ENCODE data around the gene KCND2.

Gene KCND2

DNA sequence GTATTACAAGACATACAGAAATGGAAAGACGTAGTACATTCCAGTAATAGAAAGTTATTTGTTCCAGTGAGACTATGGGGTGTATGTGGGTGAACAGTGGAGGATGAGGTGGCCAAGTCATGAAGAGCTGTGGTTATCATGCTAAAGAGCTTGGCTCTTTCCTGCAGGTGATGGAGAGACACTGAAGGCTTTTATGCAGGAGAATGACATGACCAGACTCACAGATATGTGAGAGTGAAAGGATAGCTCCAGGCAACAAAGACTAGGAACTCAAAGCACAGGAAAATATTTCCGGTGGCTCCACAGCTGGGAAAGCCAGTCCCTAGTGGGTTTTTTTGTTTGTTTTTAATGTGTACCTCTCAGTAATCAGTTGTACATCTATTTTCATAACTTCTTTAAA is 451.5 kb downstream of the KCND2 start:
- no peak for DNase-seq (ENCODE audit: low read depth, low spot score)
- H3K9me3 ChIP-seq (ENCODE audit: insufficient read depth, low read length) = no peaks in the 10 kb centered on the region
- no peak overlapping the region for H3K4me3 ChIP-seq (ENCODE audit: insufficient read length, low read depth)
- no peak overlapping the region for H3K9ac ChIP-seq (ENCODE audit: insufficient read length, low read depth)
- H3K27me3 ChIP-seq (ENCODE audit: insufficient read depth, insufficient read length) = no peaks in the 10 kb centered on the region
- no peaks in the 10 kb centered on the region for H3K4me1 ChIP-seq (ENCODE audit: insufficient read depth, insufficient read length)
- H3K36me3 ChIP-seq (ENCODE audit: insufficient read depth, insufficient read length, low read length) = no peaks in the 10 kb centered on the region
- TF ChIP-seq ZNF274 (IDR thresholded peaks at IDR 0.05; ENCODE audit: low read depth, low read length) (no peak), YY1 (IDR thresholded peaks at IDR 0.05; ENCODE audit: insufficient read depth, insufficient read length) (no peak), SUZ12 (IDR thresholded peaks at IDR 0.05; ENCODE audit: extremely low read depth, insufficient read depth, insufficient read length) (no peak)

DNA sequence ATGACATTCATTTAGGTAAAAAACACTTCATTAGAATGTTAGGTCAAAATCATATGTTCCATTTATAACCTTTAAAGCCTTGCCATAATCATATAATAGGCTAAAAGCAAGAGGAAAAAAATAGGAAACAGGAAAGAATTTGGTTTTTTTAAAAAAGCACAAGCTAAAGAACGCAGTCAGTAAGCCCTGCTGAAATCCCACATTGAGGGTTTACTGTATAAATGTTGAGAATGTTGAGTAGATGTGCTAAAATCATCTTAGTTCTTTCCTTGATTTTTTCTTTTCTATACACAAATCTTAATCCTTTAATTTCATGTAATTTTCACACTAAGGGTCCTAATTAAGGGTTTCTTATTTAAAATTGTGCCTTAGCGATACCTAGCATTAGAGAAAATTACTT is 452.0 kb downstream of the KCND2 start:
- no peak overlapping the region for H3K4me3 ChIP-seq (ENCODE audit: insufficient read length, low read depth)
- H3K4me1 ChIP-seq (ENCODE audit: insufficient read depth, insufficient read length) = no peaks in the 10 kb centered on the region
- H3K9ac ChIP-seq (ENCODE audit: insufficient read length, low read depth) = no peak overlapping the region
- no peaks in the 10 kb centered on the region for H3K36me3 ChIP-seq (ENCODE audit: insufficient read depth, insufficient read length, low read length)
- no peaks in the 10 kb centered on the region for H3K9me3 ChIP-seq (ENCODE audit: insufficient read depth, low read length)
- TF ChIP-seq SUZ12 (IDR thresholded peaks at IDR 0.05; ENCODE audit: extremely low read depth, insufficient read depth, insufficient read length) (no peak), ZNF274 (IDR thresholded peaks at IDR 0.05; ENCODE audit: low read depth, low read length) (no peak), YY1 (IDR thresholded peaks at IDR 0.05; ENCODE audit: insufficient read depth, insufficient read length) (no peak)
- no peaks in the 10 kb centered on the region for H3K27me3 ChIP-seq (ENCODE audit: insufficient read depth, insufficient read length)
- DNase-seq (ENCODE audit: low read depth, low spot score) = no peak

DNA sequence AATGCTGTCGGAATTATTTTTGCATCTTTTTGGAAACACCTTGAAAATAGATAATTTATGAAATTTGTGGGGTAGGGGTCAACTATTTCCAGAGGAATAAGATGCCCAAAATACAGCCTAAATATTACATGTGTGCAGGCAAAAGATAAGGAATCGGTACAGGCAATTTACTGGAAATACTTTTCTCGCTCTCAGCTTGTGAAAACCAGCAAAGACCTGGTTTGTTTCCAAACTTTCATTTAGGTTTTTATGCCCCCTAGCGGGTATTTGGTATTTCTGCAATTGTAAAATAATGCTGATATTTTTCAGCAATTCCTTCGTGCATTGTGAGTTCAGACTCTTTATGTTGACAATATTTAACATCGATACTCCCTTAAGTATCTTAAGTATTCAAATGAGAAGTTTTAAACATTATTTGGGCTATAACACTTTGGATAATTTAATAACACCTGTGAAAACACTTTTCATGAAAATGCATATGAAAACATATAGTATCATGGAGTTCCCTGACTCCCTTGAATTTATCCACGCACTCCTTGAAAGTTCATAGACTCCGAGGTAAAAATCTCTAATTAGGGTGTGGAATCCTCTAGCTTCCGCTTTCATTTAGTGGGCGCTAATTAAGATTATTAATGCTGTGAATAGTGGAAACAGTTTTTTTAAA is 452.5 kb downstream of the KCND2 start:
- TF ChIP-seq ZNF274 (IDR thresholded peaks at IDR 0.05; ENCODE audit: low read depth, low read length) (no peak), YY1 (IDR thresholded peaks at IDR 0.05; ENCODE audit: insufficient read depth, insufficient read length) (no peak), SUZ12 (IDR thresholded peaks at IDR 0.05; ENCODE audit: extremely low read depth, insufficient read depth, insufficient read length) (no peak)
- no peaks in the 10 kb centered on the region for H3K9me3 ChIP-seq (ENCODE audit: insufficient read depth, low read length)
- no peaks in the 10 kb centered on the region for H3K36me3 ChIP-seq (ENCODE audit: insufficient read depth, insufficient read length, low read length)
- no peak overlapping the region for H3K4me3 ChIP-seq (ENCODE audit: insufficient read length, low read depth)
- no peaks in the 10 kb centered on the region for H3K27me3 ChIP-seq (ENCODE audit: insufficient read depth, insufficient read length)
- no peaks in the 10 kb centered on the region for H3K4me1 ChIP-seq (ENCODE audit: insufficient read depth, insufficient read length)
- no peak overlapping the region for H3K9ac ChIP-seq (ENCODE audit: insufficient read length, low read depth)
- no peak for DNase-seq (ENCODE audit: low read depth, low spot score)

DNA sequence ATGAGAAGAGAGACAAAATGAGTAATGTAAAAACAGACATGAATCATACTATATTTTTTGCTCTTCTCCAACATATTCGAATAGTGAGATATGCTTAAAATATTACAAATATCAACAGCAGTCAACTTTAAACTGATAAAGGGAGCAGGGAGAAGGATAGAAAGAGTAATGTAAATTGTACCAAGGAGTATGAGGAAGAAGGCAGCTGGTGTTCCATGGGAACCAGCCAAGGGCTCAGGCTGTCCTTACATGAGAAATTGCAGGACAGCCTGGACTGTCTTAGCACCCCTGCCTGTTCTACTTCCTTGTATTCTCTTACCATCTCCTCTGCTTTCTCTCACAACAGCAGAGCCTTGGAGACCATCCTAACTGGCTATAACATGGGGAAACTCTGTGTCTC is 456.3 kb downstream of the KCND2 start:
- no peak for DNase-seq (ENCODE audit: low read depth, low spot score)
- Histone ChIP-seq H3K36me3 (ENCODE audit: insufficient read depth, insufficient read length, low read length) (no peaks in the 10 kb centered on the region), H3K27me3 (ENCODE audit: insufficient read depth, insufficient read length) (no peaks in the 10 kb centered on the region), H3K9ac (ENCODE audit: insufficient read length, low read depth) (no peak overlapping the region), H3K4me3 (ENCODE audit: insufficient read length, low read depth) (no peak overlapping the region), H3K9me3 (ENCODE audit: insufficient read depth, low read length) (no peaks in the 10 kb centered on the region), H3K4me1 (ENCODE audit: insufficient read depth, insufficient read length) (no peaks in the 10 kb centered on the region)
- TF ChIP-seq SUZ12 (IDR thresholded peaks at IDR 0.05; ENCODE audit: extremely low read depth, insufficient read depth, insufficient read length) (no peak), YY1 (IDR thresholded peaks at IDR 0.05; ENCODE audit: insufficient read depth, insufficient read length) (no peak), ZNF274 (IDR thresholded peaks at IDR 0.05; ENCODE audit: low read depth, low read length) (no peak)

DNA sequence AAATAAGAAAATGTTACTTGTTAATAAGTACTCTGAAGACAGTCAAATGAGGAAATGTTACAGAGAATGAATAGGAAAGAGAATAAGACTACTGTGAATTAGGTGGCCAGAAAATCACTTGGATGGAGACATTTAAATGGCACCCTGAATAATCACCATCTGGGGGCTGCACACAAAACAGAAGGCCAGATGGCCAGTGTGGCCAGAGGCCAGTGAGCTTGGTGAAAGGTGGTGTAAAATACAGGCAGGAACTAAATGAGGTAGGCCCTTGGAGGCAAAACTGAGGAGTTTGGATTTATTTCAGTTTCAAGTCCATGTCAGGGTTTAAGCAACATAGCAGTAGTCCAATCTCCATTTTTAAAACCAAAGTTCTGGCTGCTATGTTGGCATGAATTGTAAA is 458.3 kb downstream of the KCND2 start:
- no peak for DNase-seq (ENCODE audit: low read depth, low spot score)
- Histone ChIP-seq H3K36me3 (ENCODE audit: insufficient read depth, insufficient read length, low read length) (no peaks in the 10 kb centered on the region), H3K27me3 (ENCODE audit: insufficient read depth, insufficient read length) (no peaks in the 10 kb centered on the region), H3K9ac (ENCODE audit: insufficient read length, low read depth) (no peak overlapping the region), H3K4me1 (ENCODE audit: insufficient read depth, insufficient read length) (no peaks in the 10 kb centered on the region), H3K9me3 (ENCODE audit: insufficient read depth, low read length) (no peaks in the 10 kb centered on the region), H3K4me3 (ENCODE audit: insufficient read length, low read depth) (no peak overlapping the region)
- TF ChIP-seq YY1 (IDR thresholded peaks at IDR 0.05; ENCODE audit: insufficient read depth, insufficient read length) = no peak
- no peak for TF ChIP-seq ZNF274 (IDR thresholded peaks at IDR 0.05; ENCODE audit: low read depth, low read length)
- TF ChIP-seq SUZ12 (IDR thresholded peaks at IDR 0.05; ENCODE audit: extremely low read depth, insufficient read depth, insufficient read length) = no peak

DNA sequence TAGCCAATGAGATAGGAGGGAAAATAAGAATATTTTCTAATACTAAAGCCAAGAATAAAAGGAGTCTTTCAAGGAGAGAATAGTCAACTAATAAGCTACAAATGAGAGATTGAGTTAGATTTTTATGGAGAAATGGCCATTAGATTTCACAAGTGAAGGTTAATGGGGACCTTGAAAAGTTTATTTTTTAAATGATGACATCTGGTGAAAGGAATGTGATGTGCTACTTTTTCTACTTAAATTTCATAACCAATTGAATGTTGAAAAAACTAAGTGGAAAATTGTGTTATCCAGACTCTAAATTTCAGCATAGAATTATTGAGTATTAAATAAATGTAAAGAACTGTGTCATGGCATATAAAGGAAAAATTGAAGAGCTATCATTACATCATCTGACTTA is 459.3 kb downstream of the KCND2 start:
- Histone ChIP-seq H3K36me3 (ENCODE audit: insufficient read depth, insufficient read length, low read length) (no peaks in the 10 kb centered on the region), H3K9me3 (ENCODE audit: insufficient read depth, low read length) (no peaks in the 10 kb centered on the region), H3K4me3 (ENCODE audit: insufficient read length, low read depth) (no peak overlapping the region), H3K27me3 (ENCODE audit: insufficient read depth, insufficient read length) (no peaks in the 10 kb centered on the region), H3K4me1 (ENCODE audit: insufficient read depth, insufficient read length) (no peaks in the 10 kb centered on the region), H3K9ac (ENCODE audit: insufficient read length, low read depth) (no peak overlapping the region)
- TF ChIP-seq SUZ12 (IDR thresholded peaks at IDR 0.05; ENCODE audit: extremely low read depth, insufficient read depth, insufficient read length) = no peak
- TF ChIP-seq ZNF274 (IDR thresholded peaks at IDR 0.05; ENCODE audit: low read depth, low read length) = no peak
- no peak for TF ChIP-seq YY1 (IDR thresholded peaks at IDR 0.05; ENCODE audit: insufficient read depth, insufficient read length)
- DNase-seq (ENCODE audit: low read depth, low spot score) = no peak

DNA sequence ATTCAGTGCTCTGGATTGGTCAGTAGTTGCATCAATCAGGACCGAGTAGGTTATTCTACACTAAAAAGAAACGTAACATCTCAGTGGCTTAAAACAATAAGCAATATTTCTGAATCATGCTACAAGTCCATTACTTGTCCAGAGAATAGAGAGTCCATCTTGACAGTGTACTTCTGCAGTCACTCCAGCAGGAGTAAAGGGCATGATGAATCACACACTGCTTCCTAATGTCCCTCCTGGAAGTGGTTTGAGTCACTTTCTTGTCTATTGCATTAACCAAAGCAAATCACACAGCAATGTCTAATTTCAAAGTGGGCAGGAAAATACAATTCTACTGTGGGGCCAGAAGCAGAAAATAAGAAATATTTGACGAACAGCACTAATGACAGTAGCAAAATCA is 460.2 kb downstream of the KCND2 start:
- TF ChIP-seq ZNF274 (IDR thresholded peaks at IDR 0.05; ENCODE audit: low read depth, low read length) (no peak), SUZ12 (IDR thresholded peaks at IDR 0.05; ENCODE audit: extremely low read depth, insufficient read depth, insufficient read length) (no peak), YY1 (IDR thresholded peaks at IDR 0.05; ENCODE audit: insufficient read depth, insufficient read length) (no peak)
- Histone ChIP-seq H3K27me3 (ENCODE audit: insufficient read depth, insufficient read length) (no peaks in the 10 kb centered on the region), H3K4me3 (ENCODE audit: insufficient read length, low read depth) (no peak overlapping the region), H3K4me1 (ENCODE audit: insufficient read depth, insufficient read length) (no peaks in the 10 kb centered on the region), H3K9me3 (ENCODE audit: insufficient read depth, low read length) (no peaks in the 10 kb centered on the region), H3K9ac (ENCODE audit: insufficient read length, low read depth) (no peak overlapping the region), H3K36me3 (ENCODE audit: insufficient read depth, insufficient read length, low read length) (no peaks in the 10 kb centered on the region)
- no peak for DNase-seq (ENCODE audit: low read depth, low spot score)

Data from NT2/D1 (cell line).